ENCODE data around the gene TCERG1L.

The TCERG1L gene

DNA sequence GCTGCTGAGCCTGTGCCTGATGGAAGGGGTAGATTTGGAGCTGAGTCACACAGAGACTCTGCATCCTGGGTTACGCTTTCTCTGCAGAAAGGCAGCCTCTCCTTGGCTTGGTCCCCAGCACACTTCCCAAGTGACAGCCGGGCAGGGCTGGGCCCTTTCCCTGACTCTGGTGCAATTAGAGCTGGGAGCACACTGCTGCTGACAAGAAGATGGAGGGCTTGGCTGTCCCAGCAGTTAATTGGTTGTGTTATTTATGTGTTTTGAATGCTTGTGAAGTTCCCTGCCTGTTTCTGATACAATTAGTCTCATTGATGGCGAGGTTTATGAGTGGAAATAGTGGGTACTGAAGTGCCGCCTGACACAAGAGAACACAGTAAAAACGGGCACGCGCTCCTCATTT is 123.6 kb downstream of the TCERG1L start:
- H3K4me1 ChIP-seq (ENCODE audit: control insufficient read depth, insufficient read depth, low read length), result no peaks in the 10 kb centered on the region
- no CpG with 5 or more reads among the region's 7 CpGs for WGBS (ENCODE audit: insufficient coverage, insufficient read length)
- DNase-seq (ENCODE audit: low read depth, low spot score), result no peak

DNA sequence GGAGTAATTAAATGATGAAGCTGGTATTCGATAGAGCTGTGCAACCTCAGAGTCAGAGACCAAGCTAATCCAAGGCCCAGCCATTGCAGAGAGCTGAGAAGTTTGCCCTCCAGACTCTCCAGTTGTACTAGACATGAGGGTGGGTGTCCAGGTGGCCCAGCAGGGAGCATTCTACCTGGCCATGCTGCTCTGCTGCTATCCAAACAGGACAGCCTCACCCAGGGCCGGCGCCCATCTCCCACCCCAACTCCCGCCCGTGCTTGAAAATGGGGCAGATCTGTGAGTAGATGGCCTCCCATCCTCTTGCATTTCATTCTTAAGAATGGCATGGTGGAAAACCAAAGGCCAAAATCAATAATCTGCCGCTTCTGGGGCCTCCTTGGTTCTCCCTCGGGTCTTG is 124.2 kb downstream of the TCERG1L start:
- Histone ChIP-seq H3K27ac (ENCODE audit: low read length) (no peak overlapping the region), H3K36me3 (ENCODE audit: control insufficient read depth, insufficient read depth, low read length) (no peaks in the 10 kb centered on the region), H3K9me3 (ENCODE audit: control insufficient read depth, insufficient read depth, low read length) (peaks cover 11% of the 10 kb centered on the region), H3K27me3 (ENCODE audit: control insufficient read depth, insufficient read depth, low read length) (no peaks in the 10 kb centered on the region; the same call in 1 of the 2 replicates), H3K4me1 (ENCODE audit: control insufficient read depth, insufficient read depth, low read length) (no peaks in the 10 kb centered on the region), H3K4me3 (ENCODE audit: low read length) (no peak overlapping the region)
- WGBS (ENCODE audit: insufficient coverage, insufficient read length), result no CpG with 5 or more reads among the region's 7 CpGs
- DNase-seq (ENCODE audit: low read depth, low spot score), result no peak

More for the DNA sequence above, 123.6 kb downstream of the TCERG1L start:
- H3K27ac ChIP-seq (ENCODE audit: low read length), result no peak overlapping the region
- no peaks in the 10 kb centered on the region; the same call in 1 of the 2 replicates for H3K27me3 ChIP-seq (ENCODE audit: control insufficient read depth, insufficient read depth, low read length)
- no peak overlapping the region for H3K4me3 ChIP-seq (ENCODE audit: low read length)
- H3K36me3 ChIP-seq (ENCODE audit: control insufficient read depth, insufficient read depth, low read length), result no peaks in the 10 kb centered on the region
- peaks cover 11% of the 10 kb centered on the region for H3K9me3 ChIP-seq (ENCODE audit: control insufficient read depth, insufficient read depth, low read length)

DNA sequence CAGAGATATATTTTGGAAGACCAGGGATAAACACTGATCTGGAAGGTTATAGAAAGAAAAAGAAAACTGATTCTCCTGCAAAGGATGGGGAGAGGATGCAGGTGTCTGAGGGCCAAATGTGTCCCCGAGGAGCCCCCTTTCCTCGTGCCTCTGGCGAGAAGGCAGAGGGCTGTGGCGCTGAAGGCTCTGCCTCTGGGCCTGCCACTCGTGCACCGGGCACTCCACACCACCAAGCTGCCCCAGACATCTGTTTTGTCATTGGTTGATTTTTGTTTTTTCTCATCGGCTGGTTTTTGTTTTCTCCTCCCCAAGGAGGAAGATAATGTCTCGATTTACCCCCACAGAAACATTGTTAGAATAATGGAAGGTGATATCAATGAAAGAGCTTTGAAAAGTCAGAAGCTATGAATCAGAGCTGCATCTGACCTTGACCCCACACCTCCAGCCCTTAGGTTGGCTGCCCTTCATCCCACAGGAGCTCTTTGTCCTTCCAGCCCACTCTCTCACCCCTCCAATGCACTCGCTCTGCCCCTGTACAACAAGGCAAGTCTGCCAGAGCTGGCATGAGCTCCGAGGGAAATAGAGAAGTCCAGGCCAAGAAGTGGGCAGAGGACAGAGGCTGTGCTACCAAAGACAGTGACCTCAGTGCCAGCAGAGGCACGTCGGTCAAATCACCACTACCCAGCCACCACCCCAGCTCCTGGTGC is 124.8 kb downstream of the TCERG1L start:
- Histone ChIP-seq H3K4me3 (ENCODE audit: low read length) (no peak overlapping the region), H3K4me1 (ENCODE audit: control insufficient read depth, insufficient read depth, low read length) (no peaks in the 10 kb centered on the region), H3K9me3 (ENCODE audit: control insufficient read depth, insufficient read depth, low read length) (peaks cover 14% of the 10 kb centered on the region), H3K36me3 (ENCODE audit: control insufficient read depth, insufficient read depth, low read length) (no peaks in the 10 kb centered on the region), H3K27me3 (ENCODE audit: control insufficient read depth, insufficient read depth, low read length) (no peaks in the 10 kb centered on the region; the same call in 1 of the 2 replicates), H3K27ac (ENCODE audit: low read length) (no peak overlapping the region)
- WGBS (ENCODE audit: insufficient coverage, insufficient read length), result no CpG with 5 or more reads among the region's 12 CpGs
- DNase-seq (ENCODE audit: low read depth, low spot score), result no peak

DNA sequence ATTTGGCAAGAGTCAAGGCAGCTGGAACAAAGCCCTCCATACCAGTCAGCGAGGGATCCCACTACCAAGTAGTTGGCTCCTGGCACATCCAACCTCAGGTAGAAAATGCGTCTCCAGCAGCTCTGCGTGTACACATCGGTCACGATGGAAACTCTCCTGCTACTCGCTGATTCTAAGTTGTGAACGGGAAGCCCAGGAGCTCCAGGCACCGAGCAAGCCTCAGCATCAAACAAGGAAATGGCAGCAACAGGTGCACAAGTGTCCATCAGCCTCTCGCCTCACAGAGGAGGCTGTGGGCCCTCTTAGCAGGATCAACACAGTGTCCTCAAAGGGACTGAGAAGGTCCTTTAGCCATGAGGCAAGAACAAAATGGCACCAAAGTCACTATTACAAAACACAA is 127.0 kb downstream of the TCERG1L start:
- Histone ChIP-seq H3K36me3 (ENCODE audit: control insufficient read depth, insufficient read depth, low read length) (no peaks in the 10 kb centered on the region), H3K27me3 (ENCODE audit: control insufficient read depth, insufficient read depth, low read length) (no peaks in the 10 kb centered on the region; the same call in 1 of the 2 replicates), H3K9me3 (ENCODE audit: control insufficient read depth, insufficient read depth, low read length) (peaks cover 22% of the 10 kb centered on the region), H3K27ac (ENCODE audit: low read length) (no peak overlapping the region), H3K4me1 (ENCODE audit: control insufficient read depth, insufficient read depth, low read length) (no peaks in the 10 kb centered on the region), H3K4me3 (ENCODE audit: low read length) (no peak overlapping the region)
- no peak for DNase-seq (ENCODE audit: low read depth, low spot score)
- WGBS (ENCODE audit: insufficient coverage, insufficient read length), result no CpG with 5 or more reads among the region's 9 CpGs

- H3K36me3 ChIP-seq (ENCODE audit: control insufficient read depth, insufficient read depth, low read length), result no peaks in the 10 kb centered on the region
- H3K27me3 ChIP-seq (ENCODE audit: control insufficient read depth, insufficient read depth, low read length), result no peaks in the 10 kb centered on the region; the same call in 1 of the 2 replicates
- DNase-seq (ENCODE audit: low read depth, low spot score), result no peak
- whole genome bisulfite sequencing (ENCODE audit: insufficient coverage, insufficient read length), result no CpG with 5 or more reads among the region's 9 CpGs
- H3K4me3 ChIP-seq (ENCODE audit: low read length), result no peak overlapping the region
- H3K9me3 ChIP-seq (ENCODE audit: control insufficient read depth, insufficient read depth, low read length), result peaks cover 23% of the 10 kb centered on the region
- no peak overlapping the region for H3K27ac ChIP-seq (ENCODE audit: low read length)
- H3K4me1 ChIP-seq (ENCODE audit: control insufficient read depth, insufficient read depth, low read length), result no peaks in the 10 kb centered on the region
These were observed 127.9 kb downstream of the TCERG1L start for GRCh38 chr10:131183546-131184045.

- H3K4me3 ChIP-seq (ENCODE audit: low read length), result no peak overlapping the region
- H3K4me1 ChIP-seq (ENCODE audit: control insufficient read depth, insufficient read depth, low read length), result no peaks in the 10 kb centered on the region
- H3K9me3 ChIP-seq (ENCODE audit: control insufficient read depth, insufficient read depth, low read length), result peaks cover 32% of the 10 kb centered on the region
- no peak overlapping the region for H3K27ac ChIP-seq (ENCODE audit: low read length)
- no CpG with 5 or more reads among the region's 8 CpGs for WGBS (ENCODE audit: insufficient coverage, insufficient read length)
- H3K27me3 ChIP-seq (ENCODE audit: control insufficient read depth, insufficient read depth, low read length), result no peaks in the 10 kb centered on the region
- H3K36me3 ChIP-seq (ENCODE audit: control insufficient read depth, insufficient read depth, low read length), result no peaks in the 10 kb centered on the region
- no peak for DNase-seq (ENCODE audit: low read depth, low spot score)
These were observed 130.1 kb downstream of the TCERG1L start for GRCh38 chr10:131181456-131181855.

GRCh38 chr10:131180740-131181415 is 130.6 kb downstream of the TCERG1L start:
- Histone ChIP-seq H3K4me3 (ENCODE audit: low read length) (no peak overlapping the region), H3K27ac (ENCODE audit: low read length) (no peak overlapping the region), H3K27me3 (ENCODE audit: control insufficient read depth, insufficient read depth, low read length) (no peaks in the 10 kb centered on the region), H3K9me3 (ENCODE audit: control insufficient read depth, insufficient read depth, low read length) (peaks cover 36% of the 10 kb centered on the region), H3K4me1 (ENCODE audit: control insufficient read depth, insufficient read depth, low read length) (no peaks in the 10 kb centered on the region), H3K36me3 (ENCODE audit: control insufficient read depth, insufficient read depth, low read length) (no peaks in the 10 kb centered on the region)
- 100% methylated on average over 2 of the region's 15 CpGs for WGBS (ENCODE audit: insufficient coverage, insufficient read length)
- no peak for DNase-seq (ENCODE audit: low read depth, low spot score)

DNA sequence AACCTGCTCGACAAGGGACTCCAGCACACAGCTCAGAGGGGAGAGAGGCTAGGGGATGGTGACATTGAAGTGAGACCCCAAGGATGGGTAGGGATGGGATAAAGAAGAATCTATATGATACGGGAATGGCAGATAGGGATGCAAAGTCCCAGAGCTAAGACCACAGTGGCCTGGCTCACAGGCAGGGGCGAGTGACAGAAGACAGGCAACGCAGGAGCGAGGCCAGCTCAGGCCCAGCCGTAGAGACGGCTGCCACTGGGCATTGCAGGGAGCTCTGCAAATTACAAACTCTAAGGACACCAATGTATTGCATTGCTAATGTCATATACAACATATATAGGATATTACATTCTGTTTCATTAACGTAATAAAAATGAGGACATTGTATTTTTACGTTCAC is 131.4 kb downstream of the TCERG1L start:
- Histone ChIP-seq H3K4me1 (ENCODE audit: control insufficient read depth, insufficient read depth, low read length) (no peaks in the 10 kb centered on the region), H3K27ac (ENCODE audit: low read length) (no peak overlapping the region), H3K9me3 (ENCODE audit: control insufficient read depth, insufficient read depth, low read length) (peaks cover 40% of the 10 kb centered on the region), H3K27me3 (ENCODE audit: control insufficient read depth, insufficient read depth, low read length) (no peaks in the 10 kb centered on the region), H3K4me3 (ENCODE audit: low read length) (no peak overlapping the region), H3K36me3 (ENCODE audit: control insufficient read depth, insufficient read depth, low read length) (no peaks in the 10 kb centered on the region)
- whole genome bisulfite sequencing (ENCODE audit: insufficient coverage, insufficient read length), result no CpG with 5 or more reads among the region's 9 CpGs
- no peak for DNase-seq (ENCODE audit: low read depth, low spot score)

GRCh38 chr10:131179361-131179760 is 132.2 kb downstream of the TCERG1L start:
- H3K36me3 ChIP-seq (ENCODE audit: control insufficient read depth, insufficient read depth, low read length), result no peaks in the 10 kb centered on the region
- no peak overlapping the region for H3K27ac ChIP-seq (ENCODE audit: low read length)
- no peaks in the 10 kb centered on the region for H3K4me1 ChIP-seq (ENCODE audit: control insufficient read depth, insufficient read depth, low read length)
- no peaks in the 10 kb centered on the region for H3K27me3 ChIP-seq (ENCODE audit: control insufficient read depth, insufficient read depth, low read length)
- H3K9me3 ChIP-seq (ENCODE audit: control insufficient read depth, insufficient read depth, low read length), result peaks cover 37% of the 10 kb centered on the region
- no peak overlapping the region for H3K4me3 ChIP-seq (ENCODE audit: low read length)
- no CpG with 5 or more reads among the region's 10 CpGs for WGBS (ENCODE audit: insufficient coverage, insufficient read length)
- no peak for DNase-seq (ENCODE audit: low read depth, low spot score)

DNA sequence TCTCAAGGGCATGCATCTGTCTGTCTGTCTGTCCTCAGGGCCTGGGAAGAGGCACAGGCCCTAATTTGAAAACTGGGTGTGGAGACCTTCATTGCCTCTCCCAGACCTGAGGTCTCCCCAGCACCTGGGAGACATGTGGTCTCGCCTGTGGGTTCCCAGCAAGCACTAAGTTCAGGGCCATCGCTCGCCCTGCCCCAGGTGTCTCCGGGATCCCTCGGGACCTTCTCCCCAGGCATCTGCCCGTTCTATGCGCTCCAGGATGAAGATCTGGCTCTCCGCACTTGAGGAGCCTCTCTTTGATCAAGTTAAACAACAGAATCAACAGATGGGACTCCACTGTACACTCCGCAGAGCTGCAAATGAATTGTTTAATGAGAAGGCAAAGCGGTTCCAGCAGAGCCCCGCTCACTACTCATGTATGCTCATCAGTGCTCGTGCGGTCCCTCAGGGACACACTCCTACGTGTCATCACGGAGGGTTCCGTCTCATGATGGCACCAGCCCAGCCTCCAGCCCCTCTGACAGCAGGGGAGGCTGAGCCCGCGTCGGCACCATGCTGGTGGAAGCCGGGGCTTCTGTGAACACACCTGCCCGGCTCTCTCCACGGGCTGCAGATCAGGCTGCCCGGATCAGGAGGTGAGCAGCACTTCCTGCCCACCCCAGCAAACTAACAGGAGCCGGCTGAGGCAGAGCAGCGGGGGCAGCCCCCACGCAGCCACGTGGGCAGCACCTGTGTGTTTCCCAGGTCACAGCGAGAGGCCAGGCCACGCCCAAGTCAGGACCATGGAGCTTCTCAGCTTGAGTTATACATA is 132.8 kb downstream of the TCERG1L start:
- H3K4me3 ChIP-seq (ENCODE audit: low read length), result no peak overlapping the region
- H3K9me3 ChIP-seq (ENCODE audit: control insufficient read depth, insufficient read depth, low read length), result peaks cover 36% of the 10 kb centered on the region
- H3K27me3 ChIP-seq (ENCODE audit: control insufficient read depth, insufficient read depth, low read length), result no peaks in the 10 kb centered on the region
- H3K27ac ChIP-seq (ENCODE audit: low read length), result no peak overlapping the region
- H3K36me3 ChIP-seq (ENCODE audit: control insufficient read depth, insufficient read depth, low read length), result no peaks in the 10 kb centered on the region
- H3K4me1 ChIP-seq (ENCODE audit: control insufficient read depth, insufficient read depth, low read length), result no peaks in the 10 kb centered on the region
- no peak for DNase-seq (ENCODE audit: low read depth, low spot score)
- no CpG with 5 or more reads among the region's 29 CpGs for WGBS (ENCODE audit: insufficient coverage, insufficient read length)

All from iPS DF 6.9 (cell line).